Measurements from ENCODE around the gene TMEM232.

DNA sequence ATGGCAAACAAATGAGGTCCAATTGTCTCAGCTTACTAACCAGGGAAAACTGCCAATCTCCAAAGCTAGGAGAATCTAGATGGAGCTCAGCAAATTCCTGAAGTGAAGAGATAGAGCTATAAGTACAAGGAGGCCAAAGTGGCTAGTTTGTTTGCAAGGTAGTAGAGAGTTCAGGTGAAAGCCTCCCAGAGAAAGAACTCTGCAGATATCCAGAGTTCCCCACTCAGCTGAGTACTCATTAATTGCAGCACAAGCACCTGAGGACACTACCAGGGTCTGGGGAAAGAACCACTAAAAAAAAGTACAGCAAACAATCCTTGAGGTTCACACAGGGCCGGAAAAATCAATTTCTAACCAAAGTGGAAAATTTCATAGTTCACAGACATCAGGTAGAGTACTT lies 250.9 kb downstream of the TMEM232 start:
- TF ChIP-seq, protein P1, sequence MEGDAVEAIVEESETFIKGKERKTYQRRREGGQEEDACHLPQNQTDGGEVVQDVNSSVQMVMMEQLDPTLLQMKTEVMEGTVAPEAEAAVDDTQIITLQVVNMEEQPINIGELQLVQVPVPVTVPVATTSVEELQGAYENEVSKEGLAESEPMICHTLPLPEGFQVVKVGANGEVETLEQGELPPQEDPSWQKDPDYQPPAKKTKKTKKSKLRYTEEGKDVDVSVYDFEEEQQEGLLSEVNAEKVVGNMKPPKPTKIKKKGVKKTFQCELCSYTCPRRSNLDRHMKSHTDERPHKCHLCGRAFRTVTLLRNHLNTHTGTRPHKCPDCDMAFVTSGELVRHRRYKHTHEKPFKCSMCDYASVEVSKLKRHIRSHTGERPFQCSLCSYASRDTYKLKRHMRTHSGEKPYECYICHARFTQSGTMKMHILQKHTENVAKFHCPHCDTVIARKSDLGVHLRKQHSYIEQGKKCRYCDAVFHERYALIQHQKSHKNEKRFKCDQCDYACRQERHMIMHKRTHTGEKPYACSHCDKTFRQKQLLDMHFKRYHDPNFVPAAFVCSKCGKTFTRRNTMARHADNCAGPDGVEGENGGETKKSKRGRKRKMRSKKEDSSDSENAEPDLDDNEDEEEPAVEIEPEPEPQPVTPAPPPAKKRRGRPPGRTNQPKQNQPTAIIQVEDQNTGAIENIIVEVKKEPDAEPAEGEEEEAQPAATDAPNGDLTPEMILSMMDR (optimal IDR thresholded peaks at IDR 0.05 in 1 of 3, IDR thresholded peaks at IDR 0.05 in 1 of 3, conservative IDR thresholded peaks at IDR 0.05 in 1 of 3; ENCODE audit: extremely low read depth in 1 of 3, insufficient read depth in 2 of 3, low read length in 3 of 3): no peak
- no peak for TF ChIP-seq EZH2 (IDR thresholded peaks at IDR 0.05; ENCODE audit: low read length)

Measured in keratinocyte (primary cell).